ENCODE measurements around the gene MAST4.

MAST4 gene

GRCh38 chr5:66987949-66988838, 392.0 kb downstream of the MAST4 start:
- H3K4me3 ChIP-seq (ENCODE audit: control insufficient read depth, low read depth, low read length) = no peak overlapping the region
- TF ChIP-seq CTCF (conservative IDR thresholded peaks at IDR 0.05; ENCODE audit: control insufficient read depth, insufficient read depth, low read depth, low read length) = peak; percentile 89
- DNase-seq (ENCODE audit: low read depth) = peak; percentile 44

GRCh38 chr5:66989286-66989685, 393.1 kb downstream of the MAST4 start:
- no peak for DNase-seq (ENCODE audit: low read depth)
- TF ChIP-seq CTCF (conservative IDR thresholded peaks at IDR 0.05; ENCODE audit: control insufficient read depth, insufficient read depth, low read depth, low read length) = no peak

GRCh38 chr5:66989781-66990180, 393.6 kb downstream of the MAST4 start:
- no peak for DNase-seq (ENCODE audit: low read depth)
- H3K4me3 ChIP-seq (ENCODE audit: control insufficient read depth, low read depth, low read length) = no peak overlapping the region
- TF ChIP-seq CTCF (conservative IDR thresholded peaks at IDR 0.05; ENCODE audit: control insufficient read depth, insufficient read depth, low read depth, low read length) = no peak

More at GRCh38 chr5:66989286-66989685, 393.1 kb downstream of the MAST4 start:
- H3K4me3 ChIP-seq (ENCODE audit: control insufficient read depth, low read depth, low read length) = no peak overlapping the region

GRCh38 chr5:66991746-66992145, 395.6 kb downstream of the MAST4 start:
- TF ChIP-seq CTCF (conservative IDR thresholded peaks at IDR 0.05; ENCODE audit: control insufficient read depth, insufficient read depth, low read depth, low read length) = no peak
- no peak for DNase-seq (ENCODE audit: low read depth)

GRCh38 chr5:66992547-66992946, 396.4 kb downstream of the MAST4 start:
- no peak for DNase-seq (ENCODE audit: low read depth)
- TF ChIP-seq CTCF (conservative IDR thresholded peaks at IDR 0.05; ENCODE audit: control insufficient read depth, insufficient read depth, low read depth, low read length) = no peak
- no peak overlapping the region for H3K4me3 ChIP-seq (ENCODE audit: control insufficient read depth, low read depth, low read length)

More at GRCh38 chr5:66991746-66992145, 395.6 kb downstream of the MAST4 start:
- no peak overlapping the region for H3K4me3 ChIP-seq (ENCODE audit: control insufficient read depth, low read depth, low read length)

- DNase-seq (ENCODE audit: low read depth) = no peak
- TF ChIP-seq CTCF (conservative IDR thresholded peaks at IDR 0.05; ENCODE audit: control insufficient read depth, insufficient read depth, low read depth, low read length) = no peak
- no peak overlapping the region for H3K4me3 ChIP-seq (ENCODE audit: control insufficient read depth, low read depth, low read length)
Observed at GRCh38 chr5:66993448-66993847, 397.3 kb downstream of the MAST4 start.
